Lung (tissue), 12 donors: ENCODE data around the gene ZNF568. TPM values are rescaled to one million over a fixed set of nuclear protein-coding genes. Genes with fewer than 3 reads are reported as not detected.
A peak's percentile ranks its signal among the peaks of the same experiment; 100 is the strongest.

Experiments used
- ATAC-seq: fragments of 200-7000 bp; cut with Tn5 transposase; one replicate; pipeline ENCODE4 v1.9.1; 2020; ENCODE audit warnings: moderate number of reproducible peaks; ENCODE audit not compliant: insufficient read depth, low FRiP score
- DNase-seq, 3 donors: peaks; one replicate each; pipeline ENCODE4 v3.0.0-alpha.2; 2013 to 2017
- H3K27ac ChIP-seq, 2 donors: one replicate each; pipeline ENCODE4 v1.5.1; 2013; ENCODE audit warnings: mild to moderate bottlenecking in 2 of 2, moderate library complexity in 2 of 2, control low read depth in 1 of 2, inconsistent platforms in 1 of 2, low read depth in 1 of 2, low read length in 1 of 2
- H3K27me3 ChIP-seq, 3 donors: one replicate each; pipeline ENCODE4 v1.5.1; 2013; ENCODE audit warnings: low read length in 2 of 3; ENCODE audit not compliant: control insufficient read depth in 3 of 3, insufficient read depth in 3 of 3
- H3K36me3 ChIP-seq, 4 donors: one replicate each; pipeline ENCODE4 v1.5.1; 2013; ENCODE audit warnings: low read length in 4 of 4, mild to moderate bottlenecking in 1 of 4, moderate library complexity in 1 of 4; ENCODE audit not compliant: control insufficient read depth in 4 of 4, insufficient read depth in 4 of 4
- H3K4me1 ChIP-seq, 5 donors: one replicate each; pipeline ENCODE4 v1.5.1; 2013; ENCODE audit warnings: low read length in 5 of 5, mild to moderate bottlenecking in 2 of 5, moderate library complexity in 1 of 5; ENCODE audit not compliant: control insufficient read depth in 5 of 5, insufficient read depth in 5 of 5
- H3K4me3 ChIP-seq: one replicate; pipeline ENCODE4 v1.5.1; 2013; ENCODE audit warnings: mild to moderate bottlenecking, control low read depth, moderate library complexity
- H3K9ac ChIP-seq, 2 donors: one replicate each; pipeline ENCODE4 v1.5.1; 2013; ENCODE audit warnings: low read length in 2 of 2, control low read depth in 1 of 2; ENCODE audit not compliant: insufficient read depth in 1 of 2
- H3K9me3 ChIP-seq, 4 donors: one replicate each; pipeline ENCODE4 v1.5.1; 2013; ENCODE audit warnings: low read length in 3 of 4, mild to moderate bottlenecking in 1 of 4, moderate library complexity in 1 of 4; ENCODE audit not compliant: control insufficient read depth in 4 of 4, insufficient read depth in 3 of 4
- WGBS, 2 donors: extraction: QIAGEN DNeasy Blood & Tissue Kit; methylation state at CpG; one replicate each; pipeline ENCODE4 v1.1.7; 2013; 5-methylcytosine and 5-hydroxymethylcytosine counted together
- polyA plus RNA-seq, 2 donors: library from polyadenylated mRNA; stranded (reverse); fragments of 200-250 nt; gene quantifications; one replicate each; pipeline ENCODE4 v1.2.1, GENCODE V29; 2013
- total RNA-seq, 2 donors: library from RNA; depleted of rRNA in 1 of 2; stranded (reverse); fragments of >200 nt in 1 of 2; gene quantifications; one replicate each; pipeline ENCODE4 v1.2.1, GENCODE V29; 2014 to 2021
- TF ChIP-seq, protein P1 (sequence below): IDR thresholded peaks from 2 replicates; pipeline ENCODE4 v1.5.1; 2012; ENCODE audit warnings: mild to moderate bottlenecking; ENCODE audit errors: control extremely low read depth, extremely low read depth
- donor health status: control.
- donor health status: control.
- donor health status: Bipolar disorder and iron deficiency.
- donor health status: healthy.
- donor health status: DM: yes; HTN: yes; CAD: no.

ZNF568 gene
- total and polyA plus RNA-seq, 4 donors: 2.5 to 25.3 (median 6.1) TPM

- 97 to 98% methylated on average over 2 of the region's 2 CpGs for WGBS, 2 donors
- H3K9ac ChIP-seq: no peak overlapping the region
- H3K9me3 ChIP-seq: peaks cover 0 to 24% (median 5%) of the 10 kb centered on the region in 4 donors
- no peaks in the 10 kb centered on the region for H3K27me3 ChIP-seq
- no peak overlapping the region for H3K4me3 ChIP-seq
- no peak overlapping the region for H3K27ac ChIP-seq
- peaks cover 10 to 24% (median 20%) of the 10 kb centered on the region in 4 donors for H3K36me3 ChIP-seq
- ATAC-seq: no peak
- H3K4me1 ChIP-seq: no peaks in the 10 kb centered on the region
- TF ChIP-seq, protein P1, sequence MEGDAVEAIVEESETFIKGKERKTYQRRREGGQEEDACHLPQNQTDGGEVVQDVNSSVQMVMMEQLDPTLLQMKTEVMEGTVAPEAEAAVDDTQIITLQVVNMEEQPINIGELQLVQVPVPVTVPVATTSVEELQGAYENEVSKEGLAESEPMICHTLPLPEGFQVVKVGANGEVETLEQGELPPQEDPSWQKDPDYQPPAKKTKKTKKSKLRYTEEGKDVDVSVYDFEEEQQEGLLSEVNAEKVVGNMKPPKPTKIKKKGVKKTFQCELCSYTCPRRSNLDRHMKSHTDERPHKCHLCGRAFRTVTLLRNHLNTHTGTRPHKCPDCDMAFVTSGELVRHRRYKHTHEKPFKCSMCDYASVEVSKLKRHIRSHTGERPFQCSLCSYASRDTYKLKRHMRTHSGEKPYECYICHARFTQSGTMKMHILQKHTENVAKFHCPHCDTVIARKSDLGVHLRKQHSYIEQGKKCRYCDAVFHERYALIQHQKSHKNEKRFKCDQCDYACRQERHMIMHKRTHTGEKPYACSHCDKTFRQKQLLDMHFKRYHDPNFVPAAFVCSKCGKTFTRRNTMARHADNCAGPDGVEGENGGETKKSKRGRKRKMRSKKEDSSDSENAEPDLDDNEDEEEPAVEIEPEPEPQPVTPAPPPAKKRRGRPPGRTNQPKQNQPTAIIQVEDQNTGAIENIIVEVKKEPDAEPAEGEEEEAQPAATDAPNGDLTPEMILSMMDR: no peak
- no peak for DNase-seq
These were observed 83.2 kb downstream of the ZNF568 start for GRCh38 chr19:36999313-36999712.

GRCh38 chr19:37007587-37008220 is 91.6 kb downstream of the ZNF568 start:
- Histone ChIP-seq H3K27me3 (no peaks in the 10 kb centered on the region), H3K9me3 (peaks cover 0 to 57% (median 13%) of the 10 kb centered on the region in 4 donors), H3K9ac (peak overlapping the region in 1 of 2 donors; percentile 47), H3K36me3 (peaks cover 0 to 16% (median 0%) of the 10 kb centered on the region in 4 donors), H3K4me1 (no peaks in the 10 kb centered on the region), H3K27ac (peak overlapping the region in 1 of 2 donors; percentile 12), H3K4me3 (peak overlapping the region; percentile 39)
- 21 to 26% methylated on average over 48 of the region's 48 CpGs for WGBS, 2 donors
- ATAC-seq (no peak), DNase-seq (peak; percentile 83 to 88 (median 85))
- TF ChIP-seq, protein P1: no peak

DNA sequence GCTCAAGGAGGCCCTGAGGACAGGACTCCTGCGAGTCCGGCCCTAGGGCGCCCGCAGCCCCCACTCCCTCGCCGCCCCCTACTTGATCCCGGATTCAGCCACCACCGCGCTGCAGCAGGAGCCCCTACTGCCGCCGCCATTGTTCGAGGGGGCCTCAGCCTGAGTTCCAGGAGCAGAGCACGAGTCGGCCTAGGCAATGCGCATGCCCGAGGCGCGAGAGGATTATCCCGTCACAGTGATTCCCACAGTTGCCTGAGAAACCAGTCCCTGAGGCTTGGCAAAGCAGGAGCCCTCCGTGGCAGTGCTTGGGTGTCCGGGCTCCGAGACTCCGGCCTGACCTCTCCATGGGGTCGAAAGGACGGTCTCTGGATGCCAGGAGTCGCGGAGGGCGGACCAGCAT is 93.7 kb downstream of the ZNF568 start:
- 95% methylated on average over 28 of the region's 28 CpGs for WGBS, 2 donors
- DNase-seq (no peak), ATAC-seq (no peak)
- H3K27me3 ChIP-seq: no peaks in the 10 kb centered on the region
- peaks cover 0 to 76% (median 22%) of the 10 kb centered on the region in 4 donors for H3K9me3 ChIP-seq
- no peak overlapping the region for H3K4me3 ChIP-seq
- peaks cover 0 to 36% (median 0%) of the 10 kb centered on the region in 4 donors for H3K36me3 ChIP-seq
- H3K4me1 ChIP-seq: no peaks in the 10 kb centered on the region
- H3K27ac ChIP-seq: no peak overlapping the region
- no peak overlapping the region for H3K9ac ChIP-seq
- TF ChIP-seq, protein P1: no peak
